ENCODE results near the gene ZNF440. TPM values are rescaled to one million over a fixed set of nuclear protein-coding genes. Genes with fewer than 3 reads are reported as not detected.

Gene ZNF440
- total RNA-seq, 2 experiments from 2014 or later = 7.9 to 15.2 TPM

DNA sequence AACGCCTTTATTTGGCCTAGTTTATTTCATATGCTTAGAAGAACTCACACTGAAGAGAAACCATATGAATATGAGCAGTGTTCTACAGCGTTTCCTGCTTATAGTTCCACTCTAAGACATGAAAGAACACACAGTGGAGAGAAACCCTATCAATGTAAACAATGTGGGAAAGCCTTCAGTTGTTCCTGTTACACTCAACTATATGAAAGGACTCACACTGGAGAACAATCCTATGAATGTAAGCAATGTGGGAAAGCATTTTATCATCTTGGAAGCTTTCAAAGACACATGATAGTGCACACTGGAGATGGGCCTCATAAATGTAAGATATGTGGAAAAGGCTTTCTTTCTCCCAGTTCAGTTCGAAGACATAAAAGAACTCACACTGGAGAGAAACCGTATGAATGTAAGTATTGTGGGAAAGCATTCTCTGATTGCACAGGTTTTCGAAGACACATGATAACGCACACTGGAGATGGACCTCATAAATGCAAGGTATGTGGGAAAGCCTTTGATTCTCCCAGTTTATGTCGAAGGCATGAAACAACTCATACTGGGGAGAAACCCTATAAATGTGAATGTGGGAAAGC lies 33.5 kb upstream of the ZNF440 start:
- H3K9me2 ChIP-seq (ENCODE audit: insufficient read depth, low read length) = no peaks in the 10 kb centered on the region
- CTCF ChIA-PET (ENCODE audit: unreplicated experiment) = no interaction called here
- H3K4me1 ChIP-seq (ENCODE audit: insufficient read depth, low read length, poor library complexity, severe bottlenecking) = no peaks in the 10 kb centered on the region
- no peak overlapping the region for H2AFZ ChIP-seq (ENCODE audit: low read length)
- intact Hi-C loops (cut with micrococcal nuclease; ENCODE audit: unreplicated experiment) = no loop called here
- no peak overlapping the region for H3K4me2 ChIP-seq (ENCODE audit: low read length)
- peaks cover 20% of the 10 kb centered on the region; the same call in 1 of the 2 replicates for H3K9me3 ChIP-seq (ENCODE audit: low read length)
- BruUV-seq (replicated peaks) = no TSS peak
- H3K79me2 ChIP-seq (ENCODE audit: insufficient read depth, low read depth, low read length) = no peaks in the 10 kb centered on the region
- TF ChIP-seq, protein P1, sequence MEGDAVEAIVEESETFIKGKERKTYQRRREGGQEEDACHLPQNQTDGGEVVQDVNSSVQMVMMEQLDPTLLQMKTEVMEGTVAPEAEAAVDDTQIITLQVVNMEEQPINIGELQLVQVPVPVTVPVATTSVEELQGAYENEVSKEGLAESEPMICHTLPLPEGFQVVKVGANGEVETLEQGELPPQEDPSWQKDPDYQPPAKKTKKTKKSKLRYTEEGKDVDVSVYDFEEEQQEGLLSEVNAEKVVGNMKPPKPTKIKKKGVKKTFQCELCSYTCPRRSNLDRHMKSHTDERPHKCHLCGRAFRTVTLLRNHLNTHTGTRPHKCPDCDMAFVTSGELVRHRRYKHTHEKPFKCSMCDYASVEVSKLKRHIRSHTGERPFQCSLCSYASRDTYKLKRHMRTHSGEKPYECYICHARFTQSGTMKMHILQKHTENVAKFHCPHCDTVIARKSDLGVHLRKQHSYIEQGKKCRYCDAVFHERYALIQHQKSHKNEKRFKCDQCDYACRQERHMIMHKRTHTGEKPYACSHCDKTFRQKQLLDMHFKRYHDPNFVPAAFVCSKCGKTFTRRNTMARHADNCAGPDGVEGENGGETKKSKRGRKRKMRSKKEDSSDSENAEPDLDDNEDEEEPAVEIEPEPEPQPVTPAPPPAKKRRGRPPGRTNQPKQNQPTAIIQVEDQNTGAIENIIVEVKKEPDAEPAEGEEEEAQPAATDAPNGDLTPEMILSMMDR (conservative IDR thresholded peaks at IDR 0.05; ENCODE audit: low read length) = no peak
- no peak for TF ChIP-seq EZH2phosphoT487 (IDR thresholded peaks at IDR 0.05; ENCODE audit: borderline replicate concordance, low read depth, low read length)
- no peak for DNase-seq (ENCODE audit: low spot score)
- H3K4me3 ChIP-seq (ENCODE audit: low read depth, low read length, poor library complexity, severe bottlenecking) = no peak overlapping the region
- H4K20me1 ChIP-seq (ENCODE audit: insufficient read depth, low read length) = no peaks in the 10 kb centered on the region
- H3K36me3 ChIP-seq (ENCODE audit: insufficient read depth, low read length) = peaks cover 63% of the 10 kb centered on the region
- H3K27ac ChIP-seq (ENCODE audit: low read depth, low read length, poor library complexity, severe bottlenecking) = no peak overlapping the region
- POLR2A ChIA-PET = no interaction called here

DNA sequence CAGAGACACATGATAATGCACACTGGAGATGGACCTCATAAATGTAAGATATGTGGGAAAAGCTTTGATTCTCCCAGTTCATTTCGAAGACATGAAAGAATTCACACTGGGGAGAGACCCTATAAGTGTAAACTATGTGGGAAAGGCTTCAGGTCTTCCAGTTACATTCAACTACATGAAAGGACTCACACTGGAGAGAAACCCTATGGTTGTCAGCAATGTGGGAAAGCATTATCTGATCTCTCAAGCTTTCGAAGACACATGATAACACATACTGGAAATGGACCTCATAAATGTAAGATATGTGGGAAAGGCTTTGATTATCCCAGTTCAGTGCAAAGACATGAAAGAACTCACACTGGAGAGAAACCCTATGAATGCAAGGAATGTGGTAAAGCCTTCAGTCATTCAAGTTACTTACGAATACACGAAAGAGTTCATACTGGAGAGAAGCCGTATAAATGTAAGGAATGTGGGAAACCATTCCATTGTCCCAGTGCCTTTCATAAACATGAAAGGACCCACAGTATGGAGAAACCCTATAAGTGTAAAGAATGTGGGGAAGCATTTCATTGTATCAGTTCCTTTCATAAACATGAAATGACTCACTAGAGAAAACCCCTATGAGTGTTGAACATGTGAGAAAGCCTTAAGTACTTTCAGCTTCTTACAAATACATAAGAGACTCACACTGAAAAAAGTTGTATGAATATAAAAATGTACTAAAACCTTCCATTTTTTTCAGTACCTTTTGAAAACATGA lies 32.6 kb upstream of the ZNF440 start:
- Histone ChIP-seq H3K9me2 (ENCODE audit: insufficient read depth, low read length) (no peaks in the 10 kb centered on the region), H3K36me3 (ENCODE audit: insufficient read depth, low read length) (peaks cover 63% of the 10 kb centered on the region), H3K27ac (ENCODE audit: low read depth, low read length, poor library complexity, severe bottlenecking) (no peak overlapping the region), H3K79me2 (ENCODE audit: insufficient read depth, low read depth, low read length) (no peaks in the 10 kb centered on the region), H3K4me2 (ENCODE audit: low read length) (no peak overlapping the region), H3K4me1 (ENCODE audit: insufficient read depth, low read length, poor library complexity, severe bottlenecking) (no peaks in the 10 kb centered on the region), H4K20me1 (ENCODE audit: insufficient read depth, low read length) (no peaks in the 10 kb centered on the region), H3K9me3 (ENCODE audit: low read length) (peaks cover 20% of the 10 kb centered on the region; the same call in 1 of the 2 replicates), H3K4me3 (ENCODE audit: low read depth, low read length, poor library complexity, severe bottlenecking) (no peak overlapping the region), H2AFZ (ENCODE audit: low read length) (no peak overlapping the region)
- CTCF ChIA-PET (ENCODE audit: unreplicated experiment) = interaction anchor here (0.6 kb wide), 1 partner anchor 182 kb away, joined by 3 read pairs; no protein-coding TSS in a partner anchor
- no TSS peak for BruUV-seq (replicated peaks)
- no peak for DNase-seq (ENCODE audit: low spot score)
- no peak for TF ChIP-seq EZH2phosphoT487 (IDR thresholded peaks at IDR 0.05; ENCODE audit: borderline replicate concordance, low read depth, low read length)
- TF ChIP-seq, protein P1 (conservative IDR thresholded peaks at IDR 0.05; ENCODE audit: low read length) = no peak
- intact Hi-C loops (cut with micrococcal nuclease; ENCODE audit: unreplicated experiment) = no loop called here
- POLR2A ChIA-PET = interaction anchor here (0.6 kb wide), 1 partner anchor 136 kb away, joined by 5 read pairs; no protein-coding TSS in a partner anchor

DNA sequence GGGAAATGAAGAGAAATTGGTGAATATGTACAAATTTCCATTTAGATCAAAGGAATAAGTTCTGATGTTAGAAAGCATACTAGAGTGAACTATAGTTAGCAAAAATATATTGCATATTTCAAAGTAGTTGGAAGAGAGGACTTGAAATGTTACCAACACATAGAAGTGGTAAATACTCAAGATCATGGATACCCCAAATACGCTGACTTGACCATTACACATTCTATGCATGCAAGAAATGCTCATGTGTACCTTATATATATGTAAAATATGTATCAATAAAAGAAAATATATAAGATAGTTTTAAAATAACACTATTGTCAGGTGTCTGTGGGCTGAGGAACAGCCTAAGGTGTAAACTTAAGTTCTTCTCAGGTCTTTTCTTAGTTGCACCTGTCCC lies 30.3 kb upstream of the ZNF440 start:
- ChIA-PET CTCF (ENCODE audit: unreplicated experiment) (no interaction called here), POLR2A (no interaction called here)
- H3K36me3 ChIP-seq (ENCODE audit: insufficient read depth, low read length) = peaks cover 47% of the 10 kb centered on the region
- no peak overlapping the region for H3K27ac ChIP-seq (ENCODE audit: low read depth, low read length, poor library complexity, severe bottlenecking)
- BruUV-seq (replicated peaks) = no TSS peak
- no peak overlapping the region for H3K4me3 ChIP-seq (ENCODE audit: low read depth, low read length, poor library complexity, severe bottlenecking)
- no peak for DNase-seq (ENCODE audit: low spot score)
- peaks cover 22% of the 10 kb centered on the region for H3K9me3 ChIP-seq (ENCODE audit: low read length)
- intact Hi-C loops (cut with micrococcal nuclease; ENCODE audit: unreplicated experiment) = no loop called here
- no peaks in the 10 kb centered on the region for H3K79me2 ChIP-seq (ENCODE audit: insufficient read depth, low read depth, low read length)
- no peak for TF ChIP-seq EZH2phosphoT487 (IDR thresholded peaks at IDR 0.05; ENCODE audit: borderline replicate concordance, low read depth, low read length)
- TF ChIP-seq, protein P1 (conservative IDR thresholded peaks at IDR 0.05; ENCODE audit: low read length) = no peak
- H2AFZ ChIP-seq (ENCODE audit: low read length) = no peak overlapping the region
- no peaks in the 10 kb centered on the region for H3K4me1 ChIP-seq (ENCODE audit: insufficient read depth, low read length, poor library complexity, severe bottlenecking)
- no peaks in the 10 kb centered on the region for H4K20me1 ChIP-seq (ENCODE audit: insufficient read depth, low read length)
- no peak overlapping the region for H3K4me2 ChIP-seq (ENCODE audit: low read length)
- no peaks in the 10 kb centered on the region for H3K9me2 ChIP-seq (ENCODE audit: insufficient read depth, low read length)
